GM12892 (cell line): ENCODE measurements around the gene NOC2L.

ENCODE experiments used
- POLR2AphosphoS5 ChIP-seq: IDR thresholded peaks from 2 replicates; pipeline ENCODE4 v1.6.1; 2011; ENCODE audit warnings: low read depth, low read length, control low read depth
- TAF1 ChIP-seq: IDR thresholded peaks from 2 replicates; pipeline ENCODE4 v1.6.1; 2011; ENCODE audit warnings: low read depth, mild to moderate bottlenecking, control low read depth, low read length, borderline replicate concordance

DNA sequence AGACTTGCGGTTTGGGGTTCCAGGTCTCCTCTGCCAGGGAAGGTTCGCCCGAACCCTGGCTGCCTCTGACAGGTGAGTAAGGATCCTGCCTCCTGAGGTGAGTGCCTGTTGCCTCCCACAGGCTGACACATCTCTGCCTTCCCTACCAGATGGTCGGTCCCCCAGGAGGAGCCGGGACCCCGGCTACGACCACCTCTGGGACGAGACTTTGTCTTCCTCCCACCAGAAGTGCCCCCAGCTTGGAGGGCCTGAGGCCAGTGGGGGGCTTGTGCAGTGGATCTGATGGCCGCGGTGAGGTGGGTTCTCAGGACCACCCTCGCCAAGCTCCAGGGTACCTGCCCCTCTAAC is 15.2 kb upstream of the NOC2L start:
- TF ChIP-seq POLR2AphosphoS5 (no peak), TAF1 (no peak)
